Uterus (tissue), 2 donors: ENCODE results near the gene ITIH6.

Experiments used
- CTCF ChIP-seq, 4 experiments: fragments of 200-600 bp in 2 of 4; fragments of 450-650 bp in 2 of 4; sonication (generic) in 2 of 4; IDR thresholded peaks; one replicate each; pipeline ENCODE4 v1.5.1; 2016 to 2019; ENCODE audit warnings: antibody characterized with exemption in 4 of 4, mild to moderate bottlenecking in 2 of 4, moderate library complexity in 1 of 4
- POLR2A ChIP-seq, 2 donors: fragments of 450-650 bp; IDR thresholded peaks; one replicate each; pipeline ENCODE4 v1.6.1; 2016; ENCODE audit warnings: antibody characterized with exemption in 2 of 2, mild to moderate bottlenecking in 1 of 2, moderate library complexity in 1 of 2

- TF ChIP-seq CTCF (IDR thresholded peaks at IDR 0.05) (no peak), POLR2A (IDR thresholded peaks at IDR 0.05) (no peak)
Measured at GRCh38 chrX:54710920-54711319, 87.1 kb downstream of the ITIH6 start.
